Activated T-cell treated with anti-CD3 and anti-CD28 coated beads, Interleukin-2, amount 50 U/mL, for 4 hours (primary cell): ENCODE measurements around the gene SERHL2. TPM values are rescaled to one million over a fixed set of nuclear protein-coding genes. Genes with fewer than 3 reads are reported as not detected.
"Not testable (repeated sequence)": the region's sequence is repeated elsewhere in the genome, so short reads cannot be mapped to it uniquely, and the experiment has no call there.

Experiments used
- ATAC-seq, 2 donors: fragments of 200-7000 bp; cut with Tn5 transposase; one replicate each; pipeline ENCODE4 v1.10.0; 2021
- DNase-seq: peaks from one replicate; pipeline ENCODE4 v3.0.0-alpha.2; 2020
- H3K27me3 Mint-ChIP-seq: one replicate; pipeline ENCODE4 v1.8.0; 2021; ENCODE audit warnings: low read depth, mixed read lengths
- H3K36me3 Mint-ChIP-seq: one replicate; pipeline ENCODE4 v1.8.0; 2022; ENCODE audit warnings: mixed read lengths; ENCODE audit not compliant: insufficient read depth
- H3K4me1 Mint-ChIP-seq: one replicate; pipeline ENCODE4 v1.8.0; 2021; ENCODE audit warnings: low read depth, mixed read lengths
- H3K4me3 Mint-ChIP-seq: one replicate; pipeline ENCODE4 v1.8.0; 2021; ENCODE audit warnings: mild to moderate bottlenecking, moderate library complexity, mixed read lengths
- H3K9me3 Mint-ChIP-seq: one replicate; pipeline ENCODE4 v1.8.0; 2021; ENCODE audit warnings: mixed read lengths
- total RNA-seq, 3 donors: library from RNA; stranded (reverse); gene quantifications; one replicate each; pipeline ENCODE4 v1.2.1, GENCODE V29; 2021

Gene SERHL2
- under 1 TPM; 0.55 to 0.96 (median 0.79) TPM for total RNA-seq

GRCh38 chr22:42553475-42554361 is at the start of gene SERHL2:
Gene SERHL2, plus strand, starts transcription at chr22:42553956. Its CDS starts 65 bp downstream, at chr22:42554021.
- H3K4me1 Mint-ChIP-seq = peaks cover 23% of the 10 kb centered on the region
- no peaks in the 10 kb centered on the region for H3K9me3 Mint-ChIP-seq
- H3K36me3 Mint-ChIP-seq = no peaks in the 10 kb centered on the region
- H3K4me3 Mint-ChIP-seq = peak within 1 kb of the TSS; percentile 85
- no peaks in the 10 kb centered on the region for H3K27me3 Mint-ChIP-seq
- DNase-seq (peak; percentile 71), ATAC-seq (peak; percentile 97)

- not testable (repeated sequence) for H3K4me1 Mint-ChIP-seq, H3K4me3 Mint-ChIP-seq, ATAC-seq
These were observed 45.3 kb upstream of the SERHL2 start for GRCh38 chr22:42508327-42508974.

GRCh38 chr22:42508975-42509364 is 44.8 kb upstream of the SERHL2 start:
- not testable (repeated sequence) for ATAC-seq

More at GRCh38 chr22:42508327-42508974, 45.3 kb upstream of the SERHL2 start:
- not testable (repeated sequence) for DNase-seq, H3K9me3 Mint-ChIP-seq, H3K36me3 Mint-ChIP-seq, H3K27me3 Mint-ChIP-seq

GRCh38 chr22:42509548-42509947 is 44.2 kb upstream of the SERHL2 start:
- ATAC-seq (no peak), DNase-seq (no peak)
- H3K36me3 Mint-ChIP-seq = peaks cover 3% of the 10 kb centered on the region
- H3K4me1 Mint-ChIP-seq = no peaks in the 10 kb centered on the region
- no peaks in the 10 kb centered on the region for H3K27me3 Mint-ChIP-seq
- no peaks in the 10 kb centered on the region for H3K9me3 Mint-ChIP-seq
- H3K4me3 Mint-ChIP-seq = no peak overlapping the region

More at GRCh38 chr22:42508975-42509364, 44.8 kb upstream of the SERHL2 start:
- H3K9me3 Mint-ChIP-seq, H3K27me3 Mint-ChIP-seq, DNase-seq, H3K4me1 Mint-ChIP-seq, H3K4me3 Mint-ChIP-seq, H3K36me3 Mint-ChIP-seq: not testable (repeated sequence)

GRCh38 chr22:42511401-42511891 is 42.3 kb upstream of the SERHL2 start:
- Mint-ChIP-seq H3K4me3 (no peak overlapping the region), H3K4me1 (peaks cover 2% of the 10 kb centered on the region), H3K27me3 (no peaks in the 10 kb centered on the region), H3K9me3 (no peaks in the 10 kb centered on the region), H3K36me3 (peaks cover 9% of the 10 kb centered on the region)
- no peak for DNase-seq
- ATAC-seq = no peak

GRCh38 chr22:42512273-42512990 is 41.3 kb upstream of the SERHL2 start:
- not testable (repeated sequence) for ATAC-seq, DNase-seq, H3K27me3 Mint-ChIP-seq, H3K4me1 Mint-ChIP-seq, H3K36me3 Mint-ChIP-seq, H3K4me3 Mint-ChIP-seq, H3K9me3 Mint-ChIP-seq

- not testable (repeated sequence) for H3K27me3 Mint-ChIP-seq, ATAC-seq, H3K4me1 Mint-ChIP-seq, H3K9me3 Mint-ChIP-seq, H3K4me3 Mint-ChIP-seq, DNase-seq
- peaks cover 14% of the 10 kb centered on the region for H3K36me3 Mint-ChIP-seq
These were observed 39.4 kb upstream of the SERHL2 start for GRCh38 chr22:42514331-42514730.

- ATAC-seq, H3K27me3 Mint-ChIP-seq, H3K9me3 Mint-ChIP-seq, H3K4me3 Mint-ChIP-seq, DNase-seq: not testable (repeated sequence)
- peaks cover 14% of the 10 kb centered on the region for H3K36me3 Mint-ChIP-seq
- peaks cover 15% of the 10 kb centered on the region for H3K4me1 Mint-ChIP-seq
These were observed 38.5 kb upstream of the SERHL2 start for GRCh38 chr22:42515304-42515703.

GRCh38 chr22:42515896-42516295 is 37.9 kb upstream of the SERHL2 start:
- H3K36me3 Mint-ChIP-seq = peaks cover 14% of the 10 kb centered on the region
- DNase-seq (no peak), ATAC-seq (no peak)
- no peaks in the 10 kb centered on the region for H3K27me3 Mint-ChIP-seq
- peaks cover 15% of the 10 kb centered on the region for H3K4me1 Mint-ChIP-seq
- H3K4me3 Mint-ChIP-seq = no peak overlapping the region
- no peaks in the 10 kb centered on the region for H3K9me3 Mint-ChIP-seq

GRCh38 chr22:42517103-42517502 is 36.7 kb upstream of the SERHL2 start:
- not testable (repeated sequence) for ATAC-seq, H3K27me3 Mint-ChIP-seq, DNase-seq, H3K9me3 Mint-ChIP-seq
- peaks cover 14% of the 10 kb centered on the region for H3K36me3 Mint-ChIP-seq
- H3K4me1 Mint-ChIP-seq = peaks cover 15% of the 10 kb centered on the region
- H3K4me3 Mint-ChIP-seq = peak overlapping the region; percentile 69

GRCh38 chr22:42518638-42519524 is 34.9 kb upstream of the SERHL2 start:
- peak; percentile 36 to 49 for ATAC-seq
- Mint-ChIP-seq H3K36me3 (peaks cover 12% of the 10 kb centered on the region), H3K4me3 (peak overlapping the region; percentile 93), H3K4me1 (peaks cover 15% of the 10 kb centered on the region)
- H3K9me3 Mint-ChIP-seq, DNase-seq, H3K27me3 Mint-ChIP-seq: not testable (repeated sequence)

GRCh38 chr22:42519525-42520401 is 34.0 kb upstream of the SERHL2 start, which contains the start of gene RRP7A:
Gene RRP7A, minus strand, starts transcription at chr22:42519796. Its CDS starts 10 bp downstream, at chr22:42519786.
- Mint-ChIP-seq H3K36me3 (peaks cover 12% of the 10 kb centered on the region), H3K4me3 (peak within 1 kb of the TSS; percentile 93), H3K4me1 (peaks cover 15% of the 10 kb centered on the region), H3K27me3 (no peaks in the 10 kb centered on the region), H3K9me3 (no peaks in the 10 kb centered on the region)
- ATAC-seq = peak; percentile 88 to 89
- DNase-seq = peak; percentile 79

GRCh38 chr22:42521228-42521546 is 32.6 kb upstream of the SERHL2 start:
- ATAC-seq = no peak

More at GRCh38 chr22:42521228-42521546, 32.6 kb upstream of the SERHL2 start:
- Mint-ChIP-seq H3K4me1 (peaks cover 13% of the 10 kb centered on the region), H3K36me3 (peaks cover 8% of the 10 kb centered on the region), H3K9me3 (no peaks in the 10 kb centered on the region), H3K4me3 (peak overlapping the region; percentile 21), H3K27me3 (no peaks in the 10 kb centered on the region)
- no peak for DNase-seq
